ENCODE data around the gene SVEP1.

- no peak for TF ChIP-seq CTCF (conservative IDR thresholded peaks at IDR 0.05; ENCODE audit: low read depth in 2 of 2)
- TF ChIP-seq EZH2 (IDR thresholded peaks at IDR 0.05; ENCODE audit: low read depth, unreplicated experiment), result no peak
- no peak for TF ChIP-seq STAT1 (IDR thresholded peaks at IDR 0.05; ENCODE audit: unreplicated experiment)
- TF ChIP-seq ZNF331 (CRISPR knock-in tag; IDR thresholded peaks at IDR 0.05; ENCODE audit: low read depth), result no peak
Observed at GRCh38 chr9:110573305-110573704, 6.2 kb downstream of the SVEP1 start.
